ENCODE measurements around the gene BORCS5.

DNA sequence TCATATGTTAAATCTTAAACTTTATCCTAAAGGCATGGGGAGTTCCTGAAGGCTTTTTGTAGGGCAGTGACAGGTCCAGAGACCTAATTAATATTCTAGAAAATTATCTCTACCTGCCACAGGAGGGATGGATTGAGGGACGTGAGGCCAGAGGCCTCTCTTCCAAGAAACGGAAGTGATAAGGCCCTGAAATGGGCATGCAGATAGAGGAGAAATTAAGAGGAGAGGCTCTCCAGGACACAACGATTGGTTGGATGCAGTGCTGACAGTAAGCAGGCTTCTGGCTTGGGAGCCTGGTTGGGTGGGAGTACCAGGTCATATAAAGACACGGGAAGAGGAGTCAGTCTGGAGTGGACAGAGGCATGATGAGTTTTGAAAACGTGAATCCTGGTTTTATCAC lies 3.1 kb upstream of the BORCS5 start:
- TF ChIP-seq, protein P1, sequence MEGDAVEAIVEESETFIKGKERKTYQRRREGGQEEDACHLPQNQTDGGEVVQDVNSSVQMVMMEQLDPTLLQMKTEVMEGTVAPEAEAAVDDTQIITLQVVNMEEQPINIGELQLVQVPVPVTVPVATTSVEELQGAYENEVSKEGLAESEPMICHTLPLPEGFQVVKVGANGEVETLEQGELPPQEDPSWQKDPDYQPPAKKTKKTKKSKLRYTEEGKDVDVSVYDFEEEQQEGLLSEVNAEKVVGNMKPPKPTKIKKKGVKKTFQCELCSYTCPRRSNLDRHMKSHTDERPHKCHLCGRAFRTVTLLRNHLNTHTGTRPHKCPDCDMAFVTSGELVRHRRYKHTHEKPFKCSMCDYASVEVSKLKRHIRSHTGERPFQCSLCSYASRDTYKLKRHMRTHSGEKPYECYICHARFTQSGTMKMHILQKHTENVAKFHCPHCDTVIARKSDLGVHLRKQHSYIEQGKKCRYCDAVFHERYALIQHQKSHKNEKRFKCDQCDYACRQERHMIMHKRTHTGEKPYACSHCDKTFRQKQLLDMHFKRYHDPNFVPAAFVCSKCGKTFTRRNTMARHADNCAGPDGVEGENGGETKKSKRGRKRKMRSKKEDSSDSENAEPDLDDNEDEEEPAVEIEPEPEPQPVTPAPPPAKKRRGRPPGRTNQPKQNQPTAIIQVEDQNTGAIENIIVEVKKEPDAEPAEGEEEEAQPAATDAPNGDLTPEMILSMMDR (conservative IDR thresholded peaks at IDR 0.05; ENCODE audit: low read depth in 2 of 2): no peak
- TF ChIP-seq EZH2phosphoT487 (IDR thresholded peaks at IDR 0.05; ENCODE audit: unreplicated experiment): no peak
- no peak for TF ChIP-seq STAT1 (IDR thresholded peaks at IDR 0.05; ENCODE audit: unreplicated experiment)
- no peak for TF ChIP-seq CREB1 (CRISPR knock-in tag; IDR thresholded peaks at IDR 0.05; ENCODE audit: low read depth)
- TF ChIP-seq, protein P2, sequence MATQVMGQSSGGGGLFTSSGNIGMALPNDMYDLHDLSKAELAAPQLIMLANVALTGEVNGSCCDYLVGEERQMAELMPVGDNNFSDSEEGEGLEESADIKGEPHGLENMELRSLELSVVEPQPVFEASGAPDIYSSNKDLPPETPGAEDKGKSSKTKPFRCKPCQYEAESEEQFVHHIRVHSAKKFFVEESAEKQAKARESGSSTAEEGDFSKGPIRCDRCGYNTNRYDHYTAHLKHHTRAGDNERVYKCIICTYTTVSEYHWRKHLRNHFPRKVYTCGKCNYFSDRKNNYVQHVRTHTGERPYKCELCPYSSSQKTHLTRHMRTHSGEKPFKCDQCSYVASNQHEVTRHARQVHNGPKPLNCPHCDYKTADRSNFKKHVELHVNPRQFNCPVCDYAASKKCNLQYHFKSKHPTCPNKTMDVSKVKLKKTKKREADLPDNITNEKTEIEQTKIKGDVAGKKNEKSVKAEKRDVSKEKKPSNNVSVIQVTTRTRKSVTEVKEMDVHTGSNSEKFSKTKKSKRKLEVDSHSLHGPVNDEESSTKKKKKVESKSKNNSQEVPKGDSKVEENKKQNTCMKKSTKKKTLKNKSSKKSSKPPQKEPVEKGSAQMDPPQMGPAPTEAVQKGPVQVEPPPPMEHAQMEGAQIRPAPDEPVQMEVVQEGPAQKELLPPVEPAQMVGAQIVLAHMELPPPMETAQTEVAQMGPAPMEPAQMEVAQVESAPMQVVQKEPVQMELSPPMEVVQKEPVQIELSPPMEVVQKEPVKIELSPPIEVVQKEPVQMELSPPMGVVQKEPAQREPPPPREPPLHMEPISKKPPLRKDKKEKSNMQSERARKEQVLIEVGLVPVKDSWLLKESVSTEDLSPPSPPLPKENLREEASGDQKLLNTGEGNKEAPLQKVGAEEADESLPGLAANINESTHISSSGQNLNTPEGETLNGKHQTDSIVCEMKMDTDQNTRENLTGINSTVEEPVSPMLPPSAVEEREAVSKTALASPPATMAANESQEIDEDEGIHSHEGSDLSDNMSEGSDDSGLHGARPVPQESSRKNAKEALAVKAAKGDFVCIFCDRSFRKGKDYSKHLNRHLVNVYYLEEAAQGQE (IDR thresholded peaks at IDR 0.05; ENCODE audit: unreplicated experiment): no peak
- TF ChIP-seq EZH2 (IDR thresholded peaks at IDR 0.05; ENCODE audit: low read depth, unreplicated experiment): no peak
- no peak for TF ChIP-seq JUNB (IDR thresholded peaks at IDR 0.05; ENCODE audit: unreplicated experiment)
- no peak for TF ChIP-seq POLR2AphosphoS5 (IDR thresholded peaks at IDR 0.05; ENCODE audit: low read depth)
- TF ChIP-seq ZNF114 (CRISPR knock-in tag; IDR thresholded peaks at IDR 0.05): no peak
- TF ChIP-seq, protein P3, sequence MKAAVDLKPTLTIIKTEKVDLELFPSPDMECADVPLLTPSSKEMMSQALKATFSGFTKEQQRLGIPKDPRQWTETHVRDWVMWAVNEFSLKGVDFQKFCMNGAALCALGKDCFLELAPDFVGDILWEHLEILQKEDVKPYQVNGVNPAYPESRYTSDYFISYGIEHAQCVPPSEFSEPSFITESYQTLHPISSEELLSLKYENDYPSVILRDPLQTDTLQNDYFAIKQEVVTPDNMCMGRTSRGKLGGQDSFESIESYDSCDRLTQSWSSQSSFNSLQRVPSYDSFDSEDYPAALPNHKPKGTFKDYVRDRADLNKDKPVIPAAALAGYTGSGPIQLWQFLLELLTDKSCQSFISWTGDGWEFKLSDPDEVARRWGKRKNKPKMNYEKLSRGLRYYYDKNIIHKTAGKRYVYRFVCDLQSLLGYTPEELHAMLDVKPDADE (IDR thresholded peaks at IDR 0.05): no peak
- no peak for TF ChIP-seq ZNF331 (CRISPR knock-in tag; IDR thresholded peaks at IDR 0.05; ENCODE audit: low read depth)
- no peak for TF ChIP-seq NANOG (IDR thresholded peaks at IDR 0.05; ENCODE audit: borderline replicate concordance)
- TF ChIP-seq, protein P4, sequence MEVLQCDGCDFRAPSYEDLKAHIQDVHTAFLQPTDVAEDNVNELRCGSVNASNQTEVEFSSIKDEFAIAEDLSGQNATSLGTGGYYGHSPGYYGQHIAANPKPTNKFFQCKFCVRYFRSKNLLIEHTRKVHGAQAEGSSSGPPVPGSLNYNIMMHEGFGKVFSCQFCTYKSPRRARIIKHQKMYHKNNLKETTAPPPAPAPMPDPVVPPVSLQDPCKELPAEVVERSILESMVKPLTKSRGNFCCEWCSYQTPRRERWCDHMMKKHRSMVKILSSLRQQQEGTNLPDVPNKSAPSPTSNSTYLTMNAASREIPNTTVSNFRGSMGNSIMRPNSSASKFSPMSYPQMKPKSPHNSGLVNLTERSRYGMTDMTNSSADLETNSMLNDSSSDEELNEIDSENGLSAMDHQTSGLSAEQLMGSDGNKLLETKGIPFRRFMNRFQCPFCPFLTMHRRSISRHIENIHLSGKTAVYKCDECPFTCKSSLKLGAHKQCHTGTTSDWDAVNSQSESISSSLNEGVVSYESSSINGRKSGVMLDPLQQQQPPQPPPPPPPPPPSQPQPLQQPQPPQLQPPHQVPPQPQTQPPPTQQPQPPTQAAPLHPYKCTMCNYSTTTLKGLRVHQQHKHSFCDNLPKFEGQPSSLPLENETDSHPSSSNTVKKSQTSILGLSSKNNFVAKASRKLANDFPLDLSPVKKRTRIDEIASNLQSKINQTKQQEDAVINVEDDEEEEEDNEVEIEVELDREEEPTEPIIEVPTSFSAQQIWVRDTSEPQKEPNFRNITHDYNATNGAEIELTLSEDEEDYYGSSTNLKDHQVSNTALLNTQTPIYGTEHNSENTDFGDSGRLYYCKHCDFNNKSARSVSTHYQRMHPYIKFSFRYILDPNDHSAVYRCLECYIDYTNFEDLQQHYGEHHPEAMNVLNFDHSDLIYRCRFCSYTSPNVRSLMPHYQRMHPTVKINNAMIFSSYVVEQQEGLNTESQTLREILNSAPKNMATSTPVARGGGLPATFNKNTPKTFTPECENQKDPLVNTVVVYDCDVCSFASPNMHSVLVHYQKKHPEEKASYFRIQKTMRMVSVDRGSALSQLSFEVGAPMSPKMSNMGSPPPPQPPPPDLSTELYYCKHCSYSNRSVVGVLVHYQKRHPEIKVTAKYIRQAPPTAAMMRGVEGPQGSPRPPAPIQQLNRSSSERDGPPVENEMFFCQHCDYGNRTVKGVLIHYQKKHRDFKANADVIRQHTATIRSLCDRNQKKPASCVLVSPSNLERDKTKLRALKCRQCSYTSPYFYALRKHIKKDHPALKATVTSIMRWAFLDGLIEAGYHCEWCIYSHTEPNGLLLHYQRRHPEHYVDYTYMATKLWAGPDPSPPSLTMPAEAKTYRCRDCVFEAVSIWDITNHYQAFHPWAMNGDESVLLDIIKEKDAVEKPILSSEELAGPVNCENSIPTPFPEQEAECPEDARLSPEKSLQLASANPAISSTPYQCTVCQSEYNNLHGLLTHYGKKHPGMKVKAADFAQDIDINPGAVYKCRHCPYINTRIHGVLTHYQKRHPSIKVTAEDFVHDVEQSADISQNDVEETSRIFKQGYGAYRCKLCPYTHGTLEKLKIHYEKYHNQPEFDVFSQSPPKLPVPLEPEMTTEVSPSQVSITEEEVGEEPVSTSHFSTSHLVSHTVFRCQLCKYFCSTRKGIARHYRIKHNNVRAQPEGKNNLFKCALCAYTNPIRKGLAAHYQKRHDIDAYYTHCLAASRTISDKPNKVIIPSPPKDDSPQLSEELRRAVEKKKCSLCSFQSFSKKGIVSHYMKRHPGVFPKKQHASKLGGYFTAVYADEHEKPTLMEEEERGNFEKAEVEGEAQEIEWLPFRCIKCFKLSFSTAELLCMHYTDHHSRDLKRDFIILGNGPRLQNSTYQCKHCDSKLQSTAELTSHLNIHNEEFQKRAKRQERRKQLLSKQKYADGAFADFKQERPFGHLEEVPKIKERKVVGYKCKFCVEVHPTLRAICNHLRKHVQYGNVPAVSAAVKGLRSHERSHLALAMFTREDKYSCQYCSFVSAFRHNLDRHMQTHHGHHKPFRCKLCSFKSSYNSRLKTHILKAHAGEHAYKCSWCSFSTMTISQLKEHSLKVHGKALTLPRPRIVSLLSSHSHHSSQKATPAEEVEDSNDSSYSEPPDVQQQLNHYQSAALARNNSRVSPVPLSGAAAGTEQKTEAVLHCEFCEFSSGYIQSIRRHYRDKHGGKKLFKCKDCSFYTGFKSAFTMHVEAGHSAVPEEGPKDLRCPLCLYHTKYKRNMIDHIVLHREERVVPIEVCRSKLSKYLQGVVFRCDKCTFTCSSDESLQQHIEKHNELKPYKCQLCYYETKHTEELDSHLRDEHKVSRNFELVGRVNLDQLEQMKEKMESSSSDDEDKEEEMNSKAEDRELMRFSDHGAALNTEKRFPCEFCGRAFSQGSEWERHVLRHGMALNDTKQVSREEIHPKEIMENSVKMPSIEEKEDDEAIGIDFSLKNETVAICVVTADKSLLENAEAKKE (CRISPR knock-in tag; IDR thresholded peaks at IDR 0.05): no peak
